GM21529 (cell line): Measurements from ENCODE around the gene GDNF.
"Not testable (repeated sequence)": the region's sequence is repeated elsewhere in the genome, so short reads cannot be mapped to it uniquely, and the experiment has no call there.

Experiments
- ATAC-seq: cut with Tn5 transposase; IDR thresholded peaks from one replicate; pipeline ENCODE4 v1.9.1; 2021; ENCODE audit not compliant: unreplicated experiment

GDNF gene

DNA sequence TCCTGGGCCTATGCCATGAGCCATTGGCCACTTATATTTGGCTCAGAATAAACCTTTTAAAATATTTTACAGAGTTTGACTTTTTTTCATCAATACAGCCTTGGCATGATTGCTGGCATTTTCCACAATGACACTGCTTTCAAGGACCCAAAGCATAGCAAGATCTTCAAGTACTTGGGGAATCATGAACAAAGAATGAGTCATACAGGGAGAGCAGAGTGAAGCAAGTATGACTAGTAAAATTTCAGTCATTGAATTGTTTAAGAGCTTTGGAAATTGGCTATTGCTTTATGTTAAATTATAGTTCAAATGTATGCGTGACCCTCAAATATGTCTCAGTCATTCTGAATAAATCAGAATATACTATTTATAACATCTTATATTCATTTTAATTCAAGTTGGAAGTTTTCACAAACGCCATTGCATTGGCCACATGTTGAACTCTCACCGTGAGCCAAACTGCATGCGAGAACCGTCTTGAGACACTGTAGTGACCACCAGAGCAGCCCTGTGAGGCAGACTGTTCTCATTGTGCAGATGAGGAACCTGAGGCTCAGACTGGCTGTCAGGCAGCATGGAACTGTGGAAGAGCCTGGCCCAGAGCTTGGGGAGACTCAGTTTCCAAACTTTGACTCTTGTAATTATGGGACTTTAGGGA lies 52.9 kb downstream of the GDNF start:
- no peak for ATAC-seq

DNA sequence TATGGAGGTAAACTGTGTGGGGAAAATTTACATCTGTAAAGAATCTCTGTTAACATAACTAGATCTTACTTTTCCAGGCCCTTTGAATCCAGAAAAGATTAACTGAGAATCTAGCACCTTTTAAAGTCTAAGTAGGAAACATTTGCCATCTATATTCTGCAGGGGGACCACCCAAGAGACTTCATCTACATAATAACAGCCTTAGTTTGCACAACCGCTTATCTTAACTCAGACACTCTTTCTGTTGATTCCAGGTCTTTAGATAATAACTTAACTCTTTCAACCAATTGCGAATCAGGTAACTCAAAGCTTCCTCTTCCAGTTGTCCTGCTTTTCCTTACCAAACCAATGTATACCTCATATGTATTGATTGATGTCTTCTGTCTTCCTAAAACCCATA lies 53.4 kb downstream of the GDNF start:
- no peak for ATAC-seq

DNA sequence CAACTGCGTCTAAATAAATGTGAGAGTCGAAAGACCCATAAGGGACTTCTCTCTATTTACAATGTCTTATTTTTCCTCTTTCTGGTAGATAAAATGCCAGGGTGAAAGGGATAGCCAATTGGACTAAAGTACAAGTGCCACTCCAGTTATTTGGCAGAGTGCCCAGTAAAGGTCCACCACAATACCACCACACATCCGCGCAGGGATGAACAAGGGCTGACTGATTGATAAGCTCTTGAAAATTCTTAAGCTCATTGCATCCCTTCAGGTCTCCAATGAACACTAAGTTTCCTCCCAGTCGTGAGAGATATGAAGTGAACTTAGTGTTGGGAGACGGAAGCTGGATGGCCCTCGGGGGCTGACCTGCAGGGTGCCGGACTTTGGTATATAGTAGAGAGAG lies 58.4 kb downstream of the GDNF start:
- not testable (repeated sequence) for ATAC-seq

DNA sequence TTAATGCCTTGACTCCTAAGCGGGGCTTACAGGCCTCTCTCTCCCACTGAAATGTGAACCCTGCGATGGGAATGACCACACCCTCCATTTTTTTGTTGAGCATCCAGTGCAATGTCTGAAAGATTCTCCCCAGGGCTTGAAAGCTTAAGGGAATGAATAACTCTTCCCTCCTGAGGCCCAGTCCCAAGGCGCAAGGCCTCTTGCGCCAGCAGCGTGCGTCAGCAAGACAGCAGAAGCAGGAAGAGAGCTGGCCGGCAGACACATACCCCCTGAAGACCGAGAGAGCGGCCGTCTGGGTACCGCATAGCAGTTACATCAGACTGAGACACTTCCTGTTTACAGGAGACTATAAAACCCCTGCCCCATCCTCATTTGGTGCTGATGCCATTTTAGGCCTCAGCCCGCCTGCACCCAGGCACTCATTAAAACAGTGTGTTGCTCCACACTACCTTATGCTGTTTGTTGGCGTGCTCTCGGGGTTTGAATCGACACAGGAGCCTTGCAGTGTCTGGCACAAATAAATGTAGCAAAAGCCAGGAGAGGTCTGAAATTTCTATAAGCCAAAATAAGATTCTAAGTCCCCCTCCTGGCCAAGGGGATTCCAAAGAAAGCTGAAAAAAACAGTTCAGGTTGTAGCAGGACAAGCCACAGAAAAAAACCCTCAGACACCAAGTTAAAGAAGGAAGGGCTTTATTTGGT lies 62.3 kb downstream of the GDNF start:
- no peak for ATAC-seq

DNA sequence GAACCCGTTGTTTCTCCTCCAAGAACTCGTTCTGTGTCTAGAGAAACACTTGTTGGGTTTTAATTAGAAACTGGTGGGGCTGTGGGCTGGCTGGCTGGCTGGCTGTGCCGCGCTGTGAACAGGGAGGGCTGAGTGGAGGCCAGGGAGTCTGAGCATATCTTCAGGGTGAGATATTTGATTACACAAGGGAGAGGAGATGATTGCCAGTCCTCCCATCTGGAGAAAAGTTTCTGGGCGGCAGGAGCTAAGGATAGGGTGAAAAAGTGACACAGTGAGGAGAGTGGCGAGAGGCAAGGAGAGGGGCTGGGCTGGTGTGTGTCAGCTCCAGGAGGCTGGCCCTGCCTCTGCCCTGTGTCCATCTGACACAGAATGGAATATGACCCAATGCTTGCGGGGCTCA lies 63.0 kb downstream of the GDNF start:
- no peak for ATAC-seq

DNA sequence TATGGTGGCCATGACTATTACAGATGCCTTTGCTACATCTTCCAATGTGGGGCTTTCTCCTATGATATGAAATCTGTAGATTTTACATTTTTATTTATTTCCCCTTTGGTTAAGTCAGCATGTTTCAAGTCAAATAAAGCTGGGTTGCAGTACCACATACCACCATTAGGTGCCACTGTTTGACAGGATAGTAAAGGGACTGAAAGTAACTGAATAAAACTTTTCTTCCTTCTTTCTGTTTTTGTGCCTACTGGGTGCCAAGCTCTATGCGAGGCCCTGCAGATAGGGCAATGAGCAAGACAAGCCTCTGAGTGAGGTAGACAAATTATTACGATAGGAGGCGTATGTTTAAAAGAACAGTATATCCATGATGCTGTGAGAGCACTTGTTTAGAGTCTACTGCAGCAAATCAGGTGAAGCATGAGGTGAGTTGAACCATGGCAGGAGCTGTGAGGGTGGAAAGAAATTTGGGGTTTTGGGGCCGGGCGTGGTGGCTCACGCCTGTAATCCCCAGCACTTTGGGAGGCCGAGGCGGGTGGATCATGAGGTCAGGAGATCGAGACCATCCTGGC lies 64.8 kb downstream of the GDNF start:
- ATAC-seq, result no peak

DNA sequence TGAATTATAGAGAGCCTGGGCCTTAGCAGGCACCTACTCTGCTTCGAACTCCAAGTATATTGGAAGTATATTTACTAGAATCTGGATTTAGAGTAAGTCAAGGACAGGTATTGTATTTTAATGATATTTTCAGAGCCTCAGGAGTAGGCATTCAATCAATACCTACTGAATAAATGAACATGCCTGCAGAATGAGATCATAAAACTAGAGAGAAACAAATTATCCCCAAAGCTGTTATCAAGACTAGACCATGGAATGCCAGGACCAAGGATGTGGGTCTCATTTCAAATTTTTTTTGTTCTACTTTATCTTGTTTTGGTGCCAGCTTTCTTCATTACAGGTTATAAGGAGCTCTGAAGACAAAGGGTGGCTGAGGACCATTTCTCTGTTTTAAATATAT lies 66.0 kb downstream of the GDNF start:
- no peak for ATAC-seq

DNA sequence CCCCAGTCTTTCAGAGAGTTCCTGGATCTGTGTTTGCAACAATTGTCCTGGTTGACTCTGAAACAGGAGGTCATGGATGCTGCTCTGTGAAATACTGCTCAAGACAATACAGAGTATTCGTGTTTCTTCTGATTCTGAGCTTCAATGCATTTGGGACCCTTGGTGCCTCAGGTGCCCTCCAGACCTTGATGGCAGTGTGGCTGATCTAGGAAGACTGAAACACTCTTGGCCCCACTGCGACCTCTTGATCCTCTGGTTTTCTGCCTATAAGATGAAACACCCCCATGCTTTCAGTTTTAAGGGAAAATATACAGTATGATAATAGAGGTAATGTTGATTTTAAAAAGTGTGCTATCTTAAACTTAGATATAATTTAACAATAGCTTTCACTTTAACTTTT lies 67.6 kb downstream of the GDNF start:
- ATAC-seq, result no peak

DNA sequence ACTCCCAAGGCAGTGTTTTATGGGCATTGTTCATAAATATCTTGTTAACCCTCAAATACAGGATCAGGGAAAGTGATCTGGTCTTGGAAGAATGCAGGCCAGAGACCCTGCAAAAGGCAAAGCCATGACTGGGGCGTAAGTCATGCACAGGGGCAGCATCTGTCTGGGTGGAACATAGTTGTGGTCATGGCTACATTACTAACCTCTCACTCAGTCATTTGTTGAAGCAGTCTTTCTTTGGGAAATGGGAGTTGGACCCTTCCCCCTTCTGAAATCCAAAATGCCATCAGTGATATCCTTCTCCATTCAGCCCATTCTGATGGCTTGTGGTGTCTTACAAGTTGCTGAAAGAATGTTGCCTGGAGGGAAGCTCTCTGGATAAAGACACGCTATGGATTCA lies 68.1 kb downstream of the GDNF start:
- ATAC-seq, result no peak

DNA sequence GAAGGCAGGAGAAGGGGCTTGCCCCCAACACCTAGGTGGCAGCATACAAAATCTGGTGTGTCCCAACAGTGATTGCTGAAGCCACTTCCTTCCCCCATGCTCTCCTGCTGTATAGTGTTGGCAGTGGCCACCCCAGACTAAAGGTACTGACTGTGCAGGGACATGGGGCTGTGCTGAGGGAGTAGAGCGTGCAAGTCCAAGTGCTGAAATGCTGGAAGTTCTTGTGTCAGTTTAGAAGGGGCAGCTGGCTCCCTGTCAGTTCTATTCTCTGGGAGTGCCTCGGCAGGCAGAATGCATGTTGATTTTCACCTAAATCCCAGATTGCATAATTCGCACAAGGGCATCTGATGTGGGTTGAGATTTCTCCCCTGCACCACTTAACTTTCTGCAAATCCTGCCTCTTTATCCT lies 68.6 kb downstream of the GDNF start:
- ATAC-seq, result no peak

DNA sequence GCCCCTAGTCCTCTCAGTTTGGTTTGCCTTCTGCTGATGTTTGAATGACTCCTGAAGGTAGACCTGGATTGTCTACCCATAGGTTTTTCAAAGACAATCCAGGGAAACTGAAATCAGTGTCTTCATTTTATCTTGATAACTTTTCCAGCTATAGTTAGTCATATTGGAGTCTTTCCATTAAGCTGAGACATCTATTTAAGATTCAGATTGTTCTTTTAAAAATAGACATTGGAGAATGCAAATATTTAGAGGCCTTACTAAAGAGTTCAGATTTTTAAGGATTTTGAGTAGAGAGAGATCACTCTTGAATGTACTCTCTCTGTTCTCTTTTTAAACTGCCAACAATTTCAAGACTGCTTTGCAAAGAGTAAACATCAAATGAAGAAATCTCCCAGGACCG lies 69.1 kb downstream of the GDNF start:
- no peak for ATAC-seq

DNA sequence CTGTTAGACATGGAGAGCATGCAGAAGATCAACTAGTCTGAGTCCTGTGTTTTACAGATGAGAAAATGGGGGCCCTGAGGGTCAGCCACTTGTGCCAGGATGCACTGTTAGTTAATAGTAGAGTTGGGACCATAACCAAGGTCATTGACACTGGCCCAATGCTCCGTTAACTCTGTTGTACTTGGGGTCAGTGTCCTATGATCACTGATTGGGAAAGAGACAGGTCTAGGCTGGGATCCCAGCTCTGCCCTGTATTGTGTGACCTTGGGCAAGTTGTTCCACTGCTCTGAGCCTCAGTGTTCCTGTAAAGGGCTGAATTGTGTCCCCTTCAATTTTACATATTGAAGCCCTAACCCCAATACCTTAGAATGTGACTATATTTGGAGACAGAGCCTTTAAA lies 70.0 kb downstream of the GDNF start:
- ATAC-seq, result no peak

DNA sequence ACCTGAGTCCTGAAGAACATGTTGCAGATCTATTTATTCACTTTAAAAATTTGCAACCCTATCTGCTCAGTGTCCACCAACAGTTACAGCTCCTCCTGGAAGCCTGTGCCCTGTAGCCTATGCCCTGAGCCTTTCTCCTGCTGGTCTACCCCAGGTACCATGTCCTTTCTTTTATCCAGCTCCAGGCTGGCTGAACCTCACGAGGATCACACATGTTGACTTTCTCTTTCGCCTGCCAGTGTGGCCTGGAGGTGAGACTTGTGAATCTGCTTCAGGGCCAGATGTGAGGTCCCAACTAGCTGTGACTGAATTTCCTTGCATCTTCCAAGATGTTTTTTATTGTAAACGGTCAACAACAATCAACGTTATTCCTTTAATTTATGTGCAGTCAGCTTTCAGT lies 70.7 kb downstream of the GDNF start:
- no peak for ATAC-seq

DNA sequence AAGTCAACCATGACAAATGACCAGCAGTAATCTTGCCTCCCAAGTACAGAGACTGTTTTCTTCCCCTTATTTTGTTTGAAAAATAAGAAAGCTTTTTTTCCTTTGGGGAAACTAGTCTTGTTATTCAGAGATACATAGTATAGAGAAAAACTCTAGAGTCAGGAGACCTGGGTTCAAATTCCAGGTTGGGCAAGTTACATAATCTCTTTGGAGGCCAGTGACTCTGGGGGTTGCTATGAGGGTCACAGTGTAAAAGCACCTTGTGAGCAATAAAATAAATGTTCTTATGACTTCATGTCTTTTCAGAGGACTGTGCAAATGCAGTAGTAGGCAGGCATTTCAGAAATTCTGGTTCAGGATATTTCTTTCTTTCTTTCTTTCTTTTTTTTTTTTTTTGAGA lies 71.5 kb downstream of the GDNF start:
- ATAC-seq, result no peak

DNA sequence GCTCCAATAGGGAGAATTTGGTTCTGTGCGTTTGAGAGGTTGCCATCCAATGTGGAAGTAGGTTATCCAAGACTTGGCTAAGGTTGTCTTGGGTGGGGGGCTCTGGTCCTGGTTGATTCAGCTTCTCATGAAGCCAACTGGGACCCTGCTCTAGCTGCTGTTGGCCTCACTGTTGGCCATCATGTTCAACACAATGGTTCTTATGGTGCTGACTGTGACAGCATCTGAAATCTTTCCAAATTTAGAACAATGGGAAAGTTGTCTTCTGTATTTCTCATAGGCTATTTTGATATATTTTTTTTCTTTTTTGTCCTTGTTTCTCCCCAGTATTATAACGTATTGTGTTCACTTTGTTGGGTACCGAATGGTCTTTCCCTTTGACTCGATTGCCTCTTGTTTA lies 71.9 kb downstream of the GDNF start:
- ATAC-seq, result no peak

DNA sequence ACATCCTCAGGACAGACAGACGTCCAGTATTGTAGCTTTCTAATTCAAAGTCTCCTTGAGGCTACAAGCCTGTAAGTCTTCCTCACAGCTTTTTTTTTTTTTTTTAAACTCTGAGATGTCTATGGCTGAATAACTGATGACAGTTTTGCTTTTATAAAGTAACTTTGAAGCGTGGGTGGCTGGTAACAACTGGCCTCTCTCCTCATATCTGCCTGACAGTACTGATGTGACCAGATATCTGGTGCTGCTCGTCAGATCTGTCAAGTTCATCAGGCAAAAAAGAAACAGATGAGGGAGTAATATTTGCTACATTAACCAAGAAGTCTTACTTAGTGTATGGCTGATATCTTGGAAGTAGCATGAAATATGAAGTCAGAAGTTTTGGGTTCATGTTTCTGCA lies 72.6 kb downstream of the GDNF start:
- no peak for ATAC-seq
